LoVo (cell line): ENCODE data around the gene NRXN3.

Experiments used
- DNase-seq: peaks from one replicate; pipeline ENCODE4 v3.0.0-alpha.2; 2016; ENCODE audit warnings: low spot score

Gene NRXN3

GRCh38 chr14:79580906-79581305 is 1410.7 kb downstream of the NRXN3 start:
- DNase-seq: no peak

GRCh38 chr14:79581912-79582576 is 1411.9 kb downstream of the NRXN3 start:
- no peak for DNase-seq

GRCh38 chr14:79583738-79584408 is 1413.7 kb downstream of the NRXN3 start:
- DNase-seq: no peak

- DNase-seq: no peak
Observed at GRCh38 chr14:79584679-79585078, 1414.5 kb downstream of the NRXN3 start.

- no peak for DNase-seq
Observed at GRCh38 chr14:79585845-79586244, 1415.7 kb downstream of the NRXN3 start.

GRCh38 chr14:79586416-79586815 is 1416.2 kb downstream of the NRXN3 start:
- no peak for DNase-seq

- no peak for DNase-seq
Observed at GRCh38 chr14:79586989-79587598, 1416.9 kb downstream of the NRXN3 start.

GRCh38 chr14:79587875-79588274 is 1417.7 kb downstream of the NRXN3 start:
- DNase-seq: no peak

GRCh38 chr14:79588398-79588797 is 1418.2 kb downstream of the NRXN3 start:
- no peak for DNase-seq

GRCh38 chr14:79596551-79596950 is 1426.4 kb downstream of the NRXN3 start:
- peak; percentile 46 for DNase-seq

GRCh38 chr14:79597566-79597965 is 1427.4 kb downstream of the NRXN3 start:
- no peak for DNase-seq

- no peak for DNase-seq
Observed at GRCh38 chr14:79598339-79598738, 1428.2 kb downstream of the NRXN3 start.

GRCh38 chr14:79599239-79599638 is 1429.1 kb downstream of the NRXN3 start:
- DNase-seq: no peak

GRCh38 chr14:79600406-79600805 is 1430.2 kb downstream of the NRXN3 start:
- DNase-seq: no peak

GRCh38 chr14:79601579-79601978 is 1431.4 kb downstream of the NRXN3 start:
- no peak for DNase-seq

GRCh38 chr14:79602045-79602444 is 1431.9 kb downstream of the NRXN3 start:
- no peak for DNase-seq

GRCh38 chr14:79602742-79603141 is 1432.6 kb downstream of the NRXN3 start:
- DNase-seq: no peak

GRCh38 chr14:79605849-79606248 is 1435.7 kb downstream of the NRXN3 start:
- no peak for DNase-seq

- DNase-seq: no peak
Observed at GRCh38 chr14:79608446-79608845, 1438.3 kb downstream of the NRXN3 start.

- DNase-seq: no peak
Observed at GRCh38 chr14:79613625-79614024, 1443.5 kb downstream of the NRXN3 start.

- DNase-seq: no peak
Observed at GRCh38 chr14:79614448-79614847, 1444.3 kb downstream of the NRXN3 start.

- DNase-seq: no peak
Observed at GRCh38 chr14:79627058-79627457, 1456.9 kb downstream of the NRXN3 start.
